Fibroblast of mammary gland (primary cell): ENCODE measurements around the gene INPP5K.
"Not testable (repeated sequence)": the region's sequence is repeated elsewhere in the genome, so short reads cannot be mapped to it uniquely, and the experiment has no call there.

Source experiments
- DNase-seq: peaks from one replicate; pipeline ENCODE4 v3.0.0-alpha.2; 2010; ENCODE audit warnings: low read depth
- H3K4me3 ChIP-seq: 2 replicates; pipeline ENCODE4 v1.5.1; 2011; ENCODE audit warnings: low read depth, mild to moderate bottlenecking, low read length, moderate library complexity; ENCODE audit not compliant: control insufficient read depth
- TF ChIP-seq, protein P1 (sequence below): conservative IDR thresholded peaks from 2 replicates; pipeline ENCODE4 v1.5.1; 2011; ENCODE audit warnings: low read depth, low read length, inconsistent platforms; ENCODE audit not compliant: control insufficient read depth, insufficient read depth

INPP5K gene

DNA sequence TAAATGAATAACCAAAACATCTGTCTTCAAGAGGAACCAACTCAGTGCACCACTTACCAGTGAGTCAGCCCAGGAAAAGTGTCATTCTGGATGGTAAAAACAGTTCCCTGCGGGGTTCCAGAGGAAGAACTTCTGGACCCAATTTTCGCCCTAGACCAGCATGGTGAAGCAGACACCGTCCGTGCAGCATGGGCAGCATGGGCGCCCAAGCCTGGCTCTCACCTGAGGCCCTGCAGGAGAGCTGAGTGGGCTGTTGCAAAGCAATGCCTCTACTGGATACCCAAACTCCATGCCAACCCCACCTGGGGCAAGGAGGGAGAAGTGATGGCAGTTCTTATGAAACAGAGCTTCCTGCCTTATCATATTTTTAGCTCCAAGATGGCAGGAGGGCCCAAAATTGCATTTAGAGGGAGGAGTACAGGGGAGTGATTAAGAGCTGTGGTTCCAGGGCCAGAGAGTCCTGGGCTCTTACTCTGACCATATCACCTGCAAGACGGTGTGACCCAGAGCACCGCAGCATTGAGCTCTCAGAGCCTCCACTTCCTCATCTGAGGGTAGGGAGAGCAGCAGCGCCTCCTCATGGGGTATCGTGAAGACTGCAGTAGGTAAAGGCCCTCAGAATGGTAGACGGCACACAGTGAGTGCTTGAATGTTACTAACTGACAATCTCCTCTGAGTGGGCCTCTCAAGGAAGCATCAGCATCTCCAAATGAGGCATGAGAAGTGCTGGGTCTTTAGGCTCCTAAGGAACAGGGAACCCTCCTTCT, 16.6 kb upstream of the INPP5K start:
- DNase-seq, result no peak
- TF ChIP-seq, protein P1, sequence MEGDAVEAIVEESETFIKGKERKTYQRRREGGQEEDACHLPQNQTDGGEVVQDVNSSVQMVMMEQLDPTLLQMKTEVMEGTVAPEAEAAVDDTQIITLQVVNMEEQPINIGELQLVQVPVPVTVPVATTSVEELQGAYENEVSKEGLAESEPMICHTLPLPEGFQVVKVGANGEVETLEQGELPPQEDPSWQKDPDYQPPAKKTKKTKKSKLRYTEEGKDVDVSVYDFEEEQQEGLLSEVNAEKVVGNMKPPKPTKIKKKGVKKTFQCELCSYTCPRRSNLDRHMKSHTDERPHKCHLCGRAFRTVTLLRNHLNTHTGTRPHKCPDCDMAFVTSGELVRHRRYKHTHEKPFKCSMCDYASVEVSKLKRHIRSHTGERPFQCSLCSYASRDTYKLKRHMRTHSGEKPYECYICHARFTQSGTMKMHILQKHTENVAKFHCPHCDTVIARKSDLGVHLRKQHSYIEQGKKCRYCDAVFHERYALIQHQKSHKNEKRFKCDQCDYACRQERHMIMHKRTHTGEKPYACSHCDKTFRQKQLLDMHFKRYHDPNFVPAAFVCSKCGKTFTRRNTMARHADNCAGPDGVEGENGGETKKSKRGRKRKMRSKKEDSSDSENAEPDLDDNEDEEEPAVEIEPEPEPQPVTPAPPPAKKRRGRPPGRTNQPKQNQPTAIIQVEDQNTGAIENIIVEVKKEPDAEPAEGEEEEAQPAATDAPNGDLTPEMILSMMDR, result peak; percentile 34
- no peak overlapping the region for H3K4me3 ChIP-seq

DNA sequence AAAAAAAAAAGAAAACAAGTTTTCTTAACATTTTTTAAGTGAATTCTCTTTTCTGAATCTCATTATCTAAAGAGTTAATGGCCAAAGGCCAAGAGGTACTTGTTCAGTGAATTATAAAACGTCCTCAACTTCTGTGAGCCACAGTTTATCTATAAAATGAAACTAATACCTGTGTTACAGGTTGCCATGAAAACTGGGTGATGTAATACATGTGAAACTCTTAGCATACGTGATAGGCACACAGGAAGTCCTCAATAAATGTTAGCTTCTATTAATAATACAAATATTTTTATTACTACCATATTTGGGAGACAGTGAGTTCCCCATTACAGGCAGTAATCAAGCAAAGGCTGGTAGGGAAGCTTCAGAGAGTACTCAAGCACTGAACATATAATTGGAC, 13.5 kb upstream of the INPP5K start:
- TF ChIP-seq, protein P1, result no peak
- no peak for DNase-seq
- H3K4me3 ChIP-seq, result no peak overlapping the region

DNA sequence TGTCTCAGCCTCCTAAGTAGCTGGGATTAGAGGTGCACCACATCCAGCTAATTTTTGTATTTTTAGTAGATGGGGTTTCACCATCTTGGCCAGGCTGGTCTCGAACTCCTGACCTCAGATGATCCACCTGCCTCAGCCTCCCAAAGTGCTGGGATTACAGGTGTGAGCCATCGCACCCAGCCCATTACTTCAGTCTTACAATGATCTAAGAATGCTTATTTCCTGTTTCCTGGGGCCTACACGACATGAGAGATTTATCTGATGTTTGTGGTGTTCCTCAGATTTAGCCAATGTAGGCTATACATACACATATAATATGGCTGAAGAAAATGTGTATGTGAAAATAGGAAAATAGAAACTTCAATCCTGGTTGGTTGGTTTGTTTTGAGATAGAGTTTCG, 10.5 kb upstream of the INPP5K start:
- H3K4me3 ChIP-seq, DNase-seq: not testable (repeated sequence)

DNA sequence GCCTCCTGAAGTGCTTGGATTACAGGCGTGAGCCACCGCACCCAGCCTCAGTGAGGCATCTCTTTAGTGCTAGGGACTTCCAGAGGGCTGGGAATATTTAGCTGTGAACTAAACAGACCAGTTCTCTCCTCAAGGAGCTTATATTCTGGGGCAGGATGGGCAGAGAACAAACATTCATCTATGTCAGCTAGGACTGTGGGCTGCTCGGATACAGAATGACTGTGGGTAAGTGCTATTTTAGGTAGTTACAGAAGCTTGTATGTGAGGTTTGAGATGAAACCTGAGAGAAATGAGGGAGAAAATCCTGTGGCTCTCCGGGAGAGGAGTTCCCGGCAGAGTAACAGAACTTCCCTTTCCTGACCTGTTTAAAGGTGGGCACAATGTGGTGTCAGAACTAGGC, 6.2 kb upstream of the INPP5K start:
- TF ChIP-seq, protein P1, result no peak
- no peak for DNase-seq

DNA sequence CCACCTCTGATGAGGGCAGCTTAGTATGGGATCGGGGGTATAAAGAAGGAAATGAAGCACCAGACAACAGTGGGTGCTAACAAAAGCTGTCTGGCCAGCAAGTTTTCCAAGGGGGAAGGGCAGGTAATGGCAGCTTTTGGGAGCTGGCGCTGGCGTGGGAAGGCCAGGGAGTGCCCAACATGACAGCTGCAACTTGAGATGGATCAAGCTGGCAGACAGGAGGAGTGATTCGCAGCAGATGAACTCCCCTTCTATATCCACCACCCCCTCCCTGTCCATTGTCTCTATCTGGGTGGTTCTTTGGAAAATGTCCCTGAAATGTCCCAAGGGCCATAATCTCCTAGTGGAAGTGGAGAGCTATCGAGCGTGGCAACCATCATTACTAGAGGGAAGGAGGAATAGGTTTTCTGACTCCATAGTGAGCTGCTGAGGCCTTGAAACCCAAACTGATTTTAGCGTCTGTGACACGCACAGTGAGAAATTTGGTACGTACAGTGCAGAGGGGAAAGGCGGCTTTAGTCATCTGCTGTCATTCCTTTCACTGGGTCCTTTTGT, 4.8 kb upstream of the INPP5K start:
- TF ChIP-seq, protein P1, result no peak
- no peak overlapping the region for H3K4me3 ChIP-seq
- DNase-seq, result no peak

More for the DNA sequence above, 6.2 kb upstream of the INPP5K start:
- no peak overlapping the region for H3K4me3 ChIP-seq

DNA sequence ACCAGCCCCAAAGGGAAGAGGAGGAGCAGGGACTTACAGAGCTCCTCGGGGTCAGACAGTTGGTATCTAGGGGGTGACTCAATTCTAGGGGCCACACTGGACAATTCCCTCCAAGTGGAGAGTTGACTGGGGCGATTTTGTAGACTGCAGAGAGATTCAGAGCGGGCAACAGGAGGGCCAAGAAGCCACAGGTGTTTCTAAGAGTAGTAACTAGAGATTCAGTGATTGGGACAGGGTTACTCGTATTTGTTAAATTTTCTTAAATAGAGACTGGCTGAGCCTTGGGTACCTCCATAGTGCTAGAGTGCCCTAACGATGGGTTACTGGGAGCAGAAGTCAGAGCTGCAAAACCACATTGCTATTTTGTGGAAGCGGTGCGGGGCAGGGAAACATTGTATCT, 3.3 kb upstream of the INPP5K start:
- no peak for DNase-seq
- TF ChIP-seq, protein P1, result no peak
- H3K4me3 ChIP-seq, result no peak overlapping the region

DNA sequence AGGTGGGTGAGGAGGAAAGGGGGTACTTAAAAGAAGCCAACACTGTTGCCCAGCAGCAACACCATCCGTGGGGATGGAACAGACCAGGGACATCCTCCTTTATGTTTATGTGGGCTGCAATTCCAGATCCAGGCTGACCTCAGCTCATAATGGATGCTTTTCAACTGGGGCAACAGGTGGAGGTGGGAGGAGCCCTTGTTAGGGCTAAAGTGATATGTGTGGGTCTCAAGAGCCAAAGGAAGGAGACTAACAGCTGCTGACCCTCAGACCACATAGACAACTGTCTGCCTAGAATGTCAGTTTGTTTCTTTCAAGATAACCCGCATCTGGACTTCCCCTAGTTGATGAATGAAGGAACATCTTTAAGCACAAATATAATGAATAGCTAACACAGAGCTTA, 2.0 kb upstream of the INPP5K start:
- no peak overlapping the region for H3K4me3 ChIP-seq
- DNase-seq, result no peak
- TF ChIP-seq, protein P1, result no peak
